HG03139 (cell line): ENCODE data around the gene PZP.
"Not testable (repeated sequence)": the region's sequence is repeated elsewhere in the genome, so short reads cannot be mapped to it uniquely, and the experiment has no call there.

ENCODE experiments used
- ATAC-seq: cut with Tn5 transposase; IDR thresholded peaks from one replicate; pipeline ENCODE4 v1.9.1; 2021; ENCODE audit not compliant: unreplicated experiment

The PZP gene

DNA sequence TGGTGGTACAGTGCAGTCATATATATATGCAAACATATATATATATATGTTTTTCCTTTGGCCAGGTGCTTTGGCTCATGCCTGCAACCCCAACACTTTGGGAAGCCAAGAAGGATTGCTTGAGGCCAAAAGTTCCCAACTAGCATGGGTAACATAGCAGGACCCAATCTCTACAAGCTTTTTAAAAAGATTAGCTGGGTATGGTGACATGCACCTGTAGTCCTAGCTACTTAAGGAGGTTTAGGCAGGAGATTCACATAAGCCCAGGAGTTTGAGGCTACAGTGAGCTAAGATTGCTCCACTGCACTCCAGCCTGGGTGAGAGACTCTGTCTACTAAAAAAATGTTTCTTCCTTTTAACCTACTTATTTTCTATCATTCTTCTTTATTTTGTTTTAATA, 10.2 kb downstream of the PZP start:
- no peak for ATAC-seq

DNA sequence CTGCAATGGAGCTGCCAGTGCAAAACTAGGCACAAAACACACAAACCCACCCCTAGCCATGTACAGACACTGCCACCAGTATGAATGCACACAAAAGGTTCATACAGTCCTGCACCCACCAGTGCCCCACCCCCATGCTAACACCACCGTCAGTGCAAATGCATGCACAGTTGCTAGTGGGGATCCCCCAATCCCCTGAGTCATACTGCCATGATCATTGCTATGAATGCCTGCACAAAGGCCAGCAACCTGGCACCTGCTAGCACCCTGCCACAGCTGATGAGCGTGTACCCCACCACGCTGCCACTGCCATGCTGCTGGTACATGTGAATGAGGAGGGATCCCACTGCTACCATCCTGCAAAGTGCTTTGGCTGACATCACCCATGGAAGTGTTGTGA, 23.9 kb downstream of the PZP start:
- no peak for ATAC-seq

DNA sequence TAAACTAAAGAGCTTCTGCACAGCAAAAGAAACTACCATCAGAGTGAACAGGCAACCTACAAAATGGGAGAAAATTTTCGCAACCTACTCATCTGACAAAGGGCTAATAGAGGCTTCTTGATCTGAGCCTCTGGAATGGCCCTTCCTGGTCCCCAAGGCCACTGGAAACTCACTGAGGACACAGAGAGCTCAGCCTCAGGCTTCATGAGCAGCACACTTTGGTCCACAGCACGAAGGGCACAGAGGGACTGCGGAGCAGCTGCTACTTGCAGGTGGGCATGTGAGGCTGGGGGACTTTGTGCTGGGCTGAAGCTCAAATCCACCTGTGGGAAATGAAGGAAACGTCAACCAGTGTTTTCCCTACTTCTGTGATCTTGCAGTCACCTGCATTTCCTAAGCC, 27.4 kb downstream of the PZP start:
- ATAC-seq: no peak

DNA sequence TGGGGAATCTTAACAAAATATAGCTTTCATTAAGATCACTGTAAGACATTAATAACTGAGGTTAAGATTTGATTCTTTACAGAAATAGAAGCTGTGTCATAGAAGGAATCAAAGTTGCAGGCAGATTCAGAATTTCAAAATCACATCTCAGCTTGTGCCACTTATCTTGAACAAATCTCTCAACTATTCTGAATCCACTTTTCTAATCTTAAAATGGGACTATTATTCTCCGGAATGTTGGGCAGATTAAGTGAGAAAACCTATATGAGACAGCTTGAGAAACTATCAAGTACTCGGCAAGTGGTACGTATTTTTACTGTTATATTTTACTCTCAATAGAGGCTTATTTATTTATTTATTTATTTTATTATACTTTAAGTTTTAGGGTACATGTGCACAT, 28.4 kb downstream of the PZP start:
- no peak for ATAC-seq

DNA sequence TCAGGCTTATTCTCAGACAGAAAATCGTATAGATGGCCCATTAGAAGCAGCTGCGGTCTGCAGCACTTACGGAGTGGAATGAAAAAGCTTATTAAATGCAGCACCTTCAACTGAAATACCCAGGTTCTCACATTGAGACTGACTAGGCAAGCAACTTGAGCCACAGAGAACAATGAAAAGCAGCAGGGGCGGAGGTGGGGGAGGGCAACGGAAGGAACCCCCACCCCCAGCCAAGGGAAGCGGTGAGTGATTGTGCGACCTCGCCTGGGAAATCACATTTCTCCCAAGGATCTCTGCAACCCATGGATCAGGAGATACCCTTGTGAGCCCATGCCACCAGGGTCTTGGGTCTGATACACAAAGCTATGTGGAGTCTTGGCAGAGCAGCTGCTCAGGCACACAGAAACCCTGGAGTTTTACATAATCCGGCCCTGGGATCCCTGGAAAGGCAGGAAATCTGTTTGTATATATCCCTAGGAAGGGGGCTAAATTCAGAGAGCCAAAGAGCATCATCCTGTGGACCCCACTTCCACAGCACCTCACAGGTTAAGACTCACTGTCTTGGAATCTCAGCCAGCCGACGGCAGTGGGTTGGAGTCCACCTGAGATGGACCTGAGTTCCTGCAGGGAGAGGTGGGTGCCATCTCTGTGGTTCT, 38.1 kb downstream of the PZP start:
- no peak for ATAC-seq

DNA sequence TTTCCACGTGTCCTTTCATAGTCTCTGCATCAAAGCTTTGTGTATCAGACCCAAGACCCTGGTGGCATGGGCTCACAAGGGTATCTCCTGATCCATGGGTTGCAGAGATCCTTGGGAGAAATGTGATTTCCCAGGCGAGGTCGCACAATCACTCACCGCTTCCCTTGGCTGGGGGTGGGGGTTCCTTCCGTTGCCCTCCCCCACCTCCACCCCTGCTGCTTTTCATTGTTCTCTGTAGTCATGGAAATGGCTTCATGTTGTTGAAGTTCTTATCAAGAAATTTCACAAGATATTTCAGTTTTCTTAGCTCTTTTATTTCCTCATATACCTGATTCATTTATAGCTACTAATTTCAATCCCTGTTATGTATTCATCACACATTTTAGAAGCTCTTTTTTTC, 40.9 kb downstream of the PZP start:
- ATAC-seq: not testable (repeated sequence)

DNA sequence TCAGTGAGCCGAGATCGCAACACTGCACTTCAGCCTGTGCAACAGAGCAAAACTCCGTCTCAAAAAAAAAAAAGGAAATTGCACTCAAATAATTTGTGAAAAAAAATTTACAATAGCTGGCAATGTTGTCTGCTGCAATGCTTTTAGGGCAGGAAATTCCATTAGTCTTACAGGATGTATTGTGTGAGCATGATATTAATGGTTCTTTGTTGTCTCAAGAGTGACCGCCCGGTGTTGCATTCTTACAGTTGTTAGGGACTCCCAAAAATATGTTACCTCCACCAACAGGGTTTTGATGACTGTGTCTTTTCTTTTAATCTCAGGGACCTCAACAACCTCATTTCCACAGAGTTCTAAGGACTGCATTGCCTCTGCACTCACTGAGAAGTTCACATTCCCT, 44.8 kb downstream of the PZP start:
- no peak for ATAC-seq

DNA sequence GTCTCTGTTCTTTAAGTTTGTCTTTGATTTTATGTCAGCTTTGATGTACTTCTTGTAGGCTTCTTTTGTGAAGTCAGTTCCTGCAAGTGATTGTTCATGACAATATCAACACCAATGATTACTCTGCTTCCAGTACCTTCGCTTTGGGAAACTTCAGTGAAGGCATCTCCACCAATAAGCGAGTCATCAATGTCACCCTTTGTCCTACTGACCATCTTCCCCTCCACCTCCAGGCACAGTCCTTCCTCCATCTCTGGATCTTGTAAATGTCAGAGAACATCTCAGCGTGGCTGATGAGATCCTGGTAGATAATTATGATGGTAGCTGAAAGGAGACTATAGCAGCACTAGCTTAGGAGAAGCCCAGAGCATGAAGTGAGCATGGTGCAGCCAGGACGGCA, 52.1 kb downstream of the PZP start:
- no peak for ATAC-seq

DNA sequence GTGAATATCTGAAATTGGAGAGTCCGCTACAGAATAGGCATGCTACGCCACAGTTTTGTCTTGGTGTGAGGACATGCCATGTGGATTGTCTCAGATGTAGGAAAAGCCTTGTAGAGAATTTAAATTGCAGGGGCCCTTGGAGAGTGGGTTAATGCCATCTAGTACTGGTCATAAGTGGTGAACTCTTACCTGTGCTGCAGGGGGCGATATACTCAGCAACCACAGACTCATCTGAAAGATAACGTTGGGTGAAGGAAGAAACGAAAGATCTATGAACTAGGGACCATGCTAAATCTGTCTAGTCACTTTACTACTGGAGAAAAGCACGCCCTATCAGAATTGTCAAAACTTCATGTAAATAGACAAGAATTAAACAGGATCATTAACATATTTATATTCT, 58.8 kb downstream of the PZP start:
- no peak for ATAC-seq

DNA sequence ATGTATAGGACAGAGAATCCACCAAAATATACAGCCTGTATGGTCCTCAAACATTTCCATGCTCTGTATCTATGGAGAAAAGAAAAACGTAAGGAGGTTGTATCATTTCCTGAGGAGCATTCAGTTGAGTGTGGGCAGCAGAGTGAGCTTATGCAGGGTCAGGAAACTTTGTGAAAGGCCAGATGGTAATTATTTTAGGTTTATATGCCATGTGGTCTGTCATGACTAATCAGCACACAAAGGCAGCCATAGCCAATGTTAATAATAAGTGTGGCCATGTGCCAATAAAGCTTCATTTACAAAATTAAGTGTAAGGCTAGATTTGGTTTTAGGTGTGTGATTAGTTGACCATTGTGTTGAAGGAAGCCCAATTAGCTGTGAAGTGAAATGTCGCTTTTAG, 59.3 kb downstream of the PZP start:
- no peak for ATAC-seq

DNA sequence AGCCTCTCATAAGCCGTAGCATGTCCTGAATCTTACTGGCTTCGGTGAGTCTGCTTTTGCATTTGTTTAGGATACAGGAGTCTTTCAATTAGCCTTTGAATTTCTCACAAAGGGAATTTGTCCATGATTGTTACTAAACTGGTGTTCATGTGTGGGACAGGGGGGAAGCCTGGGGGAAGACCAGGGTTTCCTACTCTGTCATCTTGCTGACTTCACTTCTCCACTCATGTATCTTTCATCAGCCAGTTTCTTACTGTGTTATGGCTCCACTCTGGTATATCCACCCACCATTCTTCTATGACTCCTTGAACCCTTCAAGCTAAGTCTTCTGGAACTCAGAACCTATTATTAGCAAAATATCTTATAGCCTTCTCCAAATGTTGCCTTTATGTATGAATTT, 60.7 kb downstream of the PZP start:
- ATAC-seq: no peak

DNA sequence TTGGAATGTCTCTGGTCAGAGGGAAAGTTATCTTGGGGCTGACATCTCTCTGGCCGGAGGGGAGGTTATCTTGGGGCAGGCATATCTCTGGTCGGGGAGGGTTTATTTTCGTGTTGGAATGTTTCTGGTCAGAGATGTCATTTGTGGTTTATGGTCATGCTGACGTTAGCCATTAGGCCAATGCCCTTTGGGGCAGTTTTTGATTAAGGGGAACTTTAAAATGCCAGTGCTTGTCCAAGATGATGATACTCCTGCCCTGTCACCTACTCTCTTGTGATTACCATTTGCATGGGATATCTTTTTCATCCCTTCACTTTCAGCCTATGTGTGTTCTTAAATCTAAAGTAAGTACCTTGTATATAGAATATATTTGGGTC, 63.5 kb downstream of the PZP start:
- no peak for ATAC-seq

DNA sequence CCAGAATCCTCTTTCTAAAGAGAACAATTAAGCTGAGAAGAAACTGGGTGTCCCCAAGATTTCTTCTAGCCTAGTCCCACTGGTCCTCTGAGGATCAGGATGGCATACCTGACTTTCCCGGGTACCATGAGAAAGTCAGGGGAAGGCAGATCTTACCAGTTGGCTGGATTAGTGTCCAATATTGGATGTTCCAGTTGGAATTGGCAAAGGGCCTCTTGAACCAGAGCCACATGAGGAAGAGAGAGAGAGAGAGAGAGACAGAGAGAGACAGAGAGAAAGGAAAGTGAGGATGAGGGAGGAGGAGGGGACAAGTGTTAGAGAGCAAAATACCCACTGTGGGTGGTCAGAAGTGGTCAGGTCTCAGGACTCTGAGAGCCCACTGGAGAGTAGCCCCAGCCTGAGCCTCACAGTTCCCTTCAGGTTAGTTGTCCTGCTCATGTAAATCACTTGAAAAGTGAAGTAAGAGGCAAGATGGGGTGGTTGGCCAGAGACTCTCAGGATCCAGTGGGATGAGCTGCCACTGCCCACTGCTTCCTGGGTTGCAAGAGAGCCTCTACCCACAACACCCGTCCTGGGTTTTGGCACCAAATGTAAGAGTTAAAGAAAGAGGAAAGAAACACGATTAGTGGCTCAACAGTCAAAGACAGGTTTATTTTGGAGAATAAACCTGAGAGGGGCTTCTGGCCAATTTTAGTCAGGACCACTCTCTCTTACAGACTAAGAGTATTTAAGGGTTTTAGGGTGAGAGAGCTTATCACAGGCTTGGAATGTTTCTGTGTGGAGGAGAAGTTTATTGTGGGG, 64.1 kb downstream of the PZP start:
- ATAC-seq: no peak

DNA sequence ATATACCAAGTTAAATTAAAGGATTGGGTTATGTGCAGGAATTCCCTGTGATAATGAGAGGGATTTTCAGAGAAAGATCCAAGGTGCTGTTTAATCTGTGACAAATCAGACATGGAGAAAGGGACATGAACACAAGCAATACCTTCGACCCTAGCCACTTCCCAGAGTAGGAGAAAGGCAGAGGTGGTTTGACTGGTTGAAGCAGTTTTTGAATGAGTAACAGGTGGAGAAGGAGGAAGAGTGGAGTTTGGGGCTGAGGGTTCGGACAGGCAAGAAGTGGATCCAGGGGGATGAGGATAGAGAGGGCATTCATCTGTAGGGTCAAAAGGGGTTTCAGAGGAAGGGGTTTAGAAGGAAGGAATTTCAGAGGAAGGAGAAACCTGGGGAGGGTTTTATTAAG, 65.1 kb downstream of the PZP start:
- no peak for ATAC-seq

DNA sequence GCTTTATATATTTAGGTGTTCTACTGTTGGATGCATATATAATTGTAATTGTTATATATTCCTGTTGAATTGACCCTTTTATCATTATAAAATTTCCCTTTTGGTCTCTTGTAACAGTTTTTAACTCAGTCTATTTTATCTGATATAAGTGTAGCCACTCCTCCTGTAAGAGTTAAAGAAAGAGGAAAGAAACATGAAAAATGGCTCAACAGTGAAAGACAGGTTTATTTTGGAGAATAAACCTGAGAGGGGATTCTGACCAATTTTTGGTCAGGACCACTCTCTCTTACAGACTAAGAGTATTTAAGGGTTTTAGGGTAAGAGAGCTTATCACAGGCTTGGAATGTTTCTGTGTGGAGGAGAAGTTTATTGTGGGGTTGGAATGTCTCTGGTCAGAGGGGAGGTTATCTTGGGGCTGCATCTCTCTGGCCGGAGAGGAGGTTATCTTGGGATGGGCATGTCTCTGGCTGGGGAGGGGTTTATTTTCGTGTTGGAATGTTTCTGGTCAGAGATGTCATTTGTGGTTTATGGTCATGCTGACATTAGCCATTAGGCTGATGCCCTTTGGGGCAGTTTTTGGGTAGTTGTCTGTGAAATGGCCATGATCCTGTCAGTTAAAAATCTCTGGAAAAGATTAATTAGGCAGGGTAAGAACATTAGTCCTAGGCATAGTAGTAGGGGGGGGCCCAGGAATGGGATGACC, 68.5 kb downstream of the PZP start:
- ATAC-seq: not testable (repeated sequence)

DNA sequence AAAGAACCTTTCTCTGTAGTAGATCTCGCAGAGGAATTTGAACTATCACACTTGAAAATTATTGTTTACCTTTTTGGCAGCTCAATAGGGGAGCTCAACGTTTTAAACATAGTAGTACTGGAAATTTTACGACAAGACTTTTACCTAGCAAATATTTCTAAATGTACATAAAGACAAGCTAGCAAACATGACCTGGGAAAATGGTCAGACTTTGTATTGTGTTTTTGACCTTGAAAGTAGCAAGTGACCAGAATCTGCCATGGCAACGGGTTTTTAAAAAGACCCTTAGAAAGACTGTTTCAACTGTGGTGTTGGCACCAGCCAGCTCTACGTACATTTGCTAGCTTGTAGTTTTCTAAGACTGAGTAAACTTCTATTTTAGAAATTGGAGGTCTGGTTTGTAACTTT, 72.3 kb downstream of the PZP start:
- no peak for ATAC-seq

DNA sequence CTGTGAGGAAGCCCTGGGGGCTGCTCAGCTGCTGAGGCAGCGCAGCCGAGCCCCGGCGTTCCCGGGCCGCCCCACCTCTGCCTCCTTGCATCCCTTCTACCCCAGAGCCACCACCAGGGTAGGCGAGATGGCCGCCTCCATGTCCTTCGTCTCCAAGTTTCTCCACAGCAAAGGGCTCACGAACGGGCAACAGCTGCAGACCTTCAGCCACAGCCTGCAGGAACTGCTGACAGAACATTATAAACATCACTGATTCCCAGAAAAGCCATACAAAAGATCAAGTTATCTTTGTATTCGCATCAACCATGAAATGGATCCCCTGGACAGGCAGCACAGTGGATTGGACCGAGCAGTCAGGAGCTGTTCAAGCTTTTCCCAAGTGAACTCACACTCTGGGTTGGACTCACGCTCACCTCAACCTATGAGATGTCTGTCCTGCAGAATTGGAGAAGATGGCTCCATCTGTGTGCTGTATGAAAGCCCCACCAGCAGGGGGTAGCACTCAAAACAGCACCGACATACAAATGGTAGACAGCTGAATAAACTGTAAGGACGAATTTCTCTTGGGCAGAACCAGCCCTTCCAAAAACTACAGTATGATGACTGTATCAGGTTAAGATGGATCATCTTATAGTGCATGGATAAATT, 73.1 kb downstream of the PZP start:
- no peak for ATAC-seq

DNA sequence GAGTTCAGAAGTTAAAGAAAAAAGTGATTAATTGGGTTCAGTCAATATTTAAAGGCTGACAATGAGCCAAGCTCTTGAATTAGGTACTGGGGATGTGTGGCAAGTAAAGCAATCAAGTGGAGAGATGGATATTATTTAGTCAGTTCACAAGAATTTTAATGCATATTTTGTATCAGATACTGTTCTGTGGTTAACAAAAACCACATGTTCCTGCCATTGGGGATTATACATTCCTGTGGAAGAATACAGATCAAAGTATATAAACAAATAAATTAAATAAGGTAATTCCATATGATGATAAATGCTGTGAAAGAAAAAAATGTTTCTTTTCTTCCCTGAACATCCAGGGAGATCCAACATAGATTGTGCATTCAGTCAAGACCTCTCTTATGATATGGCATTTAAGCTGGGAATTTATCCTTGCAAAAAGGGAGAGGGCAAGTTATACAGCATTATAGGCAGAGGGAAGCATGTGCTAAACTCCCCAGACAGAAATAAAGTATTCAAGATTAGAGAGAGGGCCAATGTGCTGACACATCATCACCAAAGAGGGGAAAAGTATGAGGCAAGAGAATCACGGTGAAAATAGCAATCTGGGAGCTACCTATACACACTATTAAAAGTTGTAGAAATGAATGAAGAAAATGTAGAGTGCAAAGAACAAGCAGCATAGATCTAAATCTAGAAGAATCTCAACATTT, 74.8 kb downstream of the PZP start:
- ATAC-seq: no peak

DNA sequence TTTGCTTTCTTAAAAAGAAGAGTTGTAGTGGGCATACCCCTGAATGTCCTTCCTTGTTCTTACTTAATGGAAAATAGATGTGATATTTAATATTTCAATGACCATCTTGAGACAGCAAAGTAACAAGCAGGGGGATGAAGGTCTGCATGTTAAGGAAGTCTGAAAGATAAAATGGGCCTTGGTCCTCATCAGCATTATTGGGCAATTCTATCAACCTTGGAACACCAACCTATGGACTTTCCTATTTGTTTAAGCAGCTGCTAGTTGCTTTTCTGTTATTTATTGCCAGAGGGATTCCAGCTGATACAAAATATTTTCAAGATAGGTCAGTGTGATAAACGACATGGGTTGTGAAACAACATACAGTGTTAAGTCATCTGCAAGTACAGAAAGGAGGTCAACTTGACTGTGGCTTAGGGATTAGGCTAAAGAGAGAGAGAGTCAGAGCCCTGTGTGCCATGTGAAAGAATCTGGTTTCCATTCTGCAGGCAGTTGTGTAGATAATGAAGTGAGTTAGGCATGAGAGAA, 76.1 kb downstream of the PZP start:
- no peak for ATAC-seq

DNA sequence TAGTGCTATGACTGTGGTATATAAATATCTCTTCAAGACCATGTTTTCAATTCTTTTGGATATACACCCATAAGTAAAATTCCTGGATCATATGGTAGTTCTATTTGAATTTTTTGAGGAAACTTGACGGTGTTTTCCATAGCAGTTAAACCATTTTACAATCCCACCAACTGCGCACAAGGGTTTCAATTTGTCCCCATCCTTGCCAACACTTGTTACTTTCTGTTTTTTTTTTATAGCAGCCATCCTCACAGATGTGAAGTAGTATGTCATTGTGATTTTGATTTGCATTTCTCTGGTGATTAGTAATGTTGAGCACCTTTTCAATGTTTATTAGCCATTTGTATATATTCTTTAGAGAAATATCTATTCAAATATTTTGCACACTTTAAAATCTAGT, 78.0 kb downstream of the PZP start:
- ATAC-seq: no peak
